Skeletal muscle tissue (tissue), 4 donors: ENCODE data around the gene SYNJ2. TPM values are rescaled to one million over a fixed set of nuclear protein-coding genes. Genes with fewer than 3 reads are reported as not detected.

ENCODE experiments used
- H3K27ac ChIP-seq: one replicate; pipeline ENCODE4 v1.7.0; 2013; ENCODE audit warnings: mild to moderate bottlenecking, low read depth, low read length, inconsistent platforms
- H3K27me3 ChIP-seq, 3 donors: one replicate each; pipeline ENCODE4 v1.7.0; 2013; ENCODE audit warnings: low read length in 3 of 3; ENCODE audit not compliant: control insufficient read depth in 3 of 3, insufficient read depth in 3 of 3
- H3K36me3 ChIP-seq, 3 donors: one replicate each; pipeline ENCODE4 v1.7.0; 2013; ENCODE audit warnings: low read length in 3 of 3; ENCODE audit not compliant: control insufficient read depth in 3 of 3, insufficient read depth in 3 of 3
- H3K4me1 ChIP-seq, 3 donors: one replicate each; pipeline ENCODE4 v1.7.0; 2013; ENCODE audit warnings: low read length in 3 of 3, mild to moderate bottlenecking in 3 of 3; ENCODE audit not compliant: control insufficient read depth in 3 of 3, insufficient read depth in 3 of 3
- H3K4me3 ChIP-seq, 3 donors: one replicate each; pipeline ENCODE4 v1.7.0; 2013; ENCODE audit warnings: low read length in 3 of 3
- H3K9ac ChIP-seq, 3 donors: one replicate each; pipeline ENCODE4 v1.7.0; 2013; ENCODE audit warnings: low read length in 3 of 3, mild to moderate bottlenecking in 3 of 3, moderate library complexity in 2 of 3, low read depth in 1 of 3
- H3K9me3 ChIP-seq, 3 donors: one replicate each; pipeline ENCODE4 v1.7.0; 2013; ENCODE audit warnings: low read length in 3 of 3; ENCODE audit not compliant: control insufficient read depth in 3 of 3
- total RNA-seq: library from RNA; depleted of rRNA; stranded (reverse); fragments of >200 nt; gene quantifications from one replicate; pipeline ENCODE4 v1.2.3, GENCODE V29; 2014
- donor health status: Osteomylitis.

Gene SYNJ2
- total RNA-seq, 1 donor from 2014 or later: 8.4 TPM

DNA sequence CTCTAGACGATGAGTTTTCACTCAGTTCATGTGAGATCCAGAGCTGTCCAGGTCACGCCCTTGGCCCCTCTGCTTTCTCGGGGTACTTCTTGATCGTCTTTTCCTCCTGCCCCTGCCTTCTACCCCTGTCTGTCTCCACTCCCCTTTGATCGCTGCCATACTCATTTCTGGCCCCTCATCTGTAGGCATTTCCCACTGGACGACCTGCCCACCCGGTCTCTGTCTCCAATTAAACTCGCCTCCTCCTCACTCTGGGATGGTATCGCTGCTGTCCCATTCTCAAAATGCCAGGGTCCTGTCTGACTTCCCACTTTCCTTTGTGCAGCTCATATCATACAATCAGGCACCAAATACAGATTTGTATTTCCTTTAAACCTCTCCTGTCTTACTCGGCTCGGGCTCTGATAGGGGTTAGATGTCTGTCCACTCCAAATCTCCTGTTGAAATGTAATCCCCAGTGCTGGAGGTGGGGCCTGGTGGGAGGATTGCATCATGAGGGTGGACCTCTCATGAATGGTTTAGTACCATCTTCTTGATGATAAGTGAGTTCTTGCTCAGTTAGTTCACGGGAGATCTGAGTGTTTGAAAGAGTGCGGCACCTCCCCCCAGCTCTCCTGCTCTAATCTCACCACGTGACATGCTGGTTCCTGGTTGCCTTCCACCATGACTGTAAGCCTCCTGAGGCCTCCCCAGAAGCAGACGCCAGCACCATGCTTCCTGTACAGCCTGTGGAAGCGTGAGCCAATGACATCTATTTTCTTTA lies 3.5 kb upstream of the SYNJ2 start:
- H3K27ac ChIP-seq: no peak overlapping the region
- no peaks in the 10 kb centered on the region for H3K9me3 ChIP-seq
- peaks cover 5 to 15% (median 12%) of the 10 kb centered on the region in 3 donors for H3K4me1 ChIP-seq
- no peak overlapping the region for H3K4me3 ChIP-seq
- no peaks in the 10 kb centered on the region for H3K36me3 ChIP-seq
- no peak overlapping the region for H3K9ac ChIP-seq
- no peaks in the 10 kb centered on the region for H3K27me3 ChIP-seq

DNA sequence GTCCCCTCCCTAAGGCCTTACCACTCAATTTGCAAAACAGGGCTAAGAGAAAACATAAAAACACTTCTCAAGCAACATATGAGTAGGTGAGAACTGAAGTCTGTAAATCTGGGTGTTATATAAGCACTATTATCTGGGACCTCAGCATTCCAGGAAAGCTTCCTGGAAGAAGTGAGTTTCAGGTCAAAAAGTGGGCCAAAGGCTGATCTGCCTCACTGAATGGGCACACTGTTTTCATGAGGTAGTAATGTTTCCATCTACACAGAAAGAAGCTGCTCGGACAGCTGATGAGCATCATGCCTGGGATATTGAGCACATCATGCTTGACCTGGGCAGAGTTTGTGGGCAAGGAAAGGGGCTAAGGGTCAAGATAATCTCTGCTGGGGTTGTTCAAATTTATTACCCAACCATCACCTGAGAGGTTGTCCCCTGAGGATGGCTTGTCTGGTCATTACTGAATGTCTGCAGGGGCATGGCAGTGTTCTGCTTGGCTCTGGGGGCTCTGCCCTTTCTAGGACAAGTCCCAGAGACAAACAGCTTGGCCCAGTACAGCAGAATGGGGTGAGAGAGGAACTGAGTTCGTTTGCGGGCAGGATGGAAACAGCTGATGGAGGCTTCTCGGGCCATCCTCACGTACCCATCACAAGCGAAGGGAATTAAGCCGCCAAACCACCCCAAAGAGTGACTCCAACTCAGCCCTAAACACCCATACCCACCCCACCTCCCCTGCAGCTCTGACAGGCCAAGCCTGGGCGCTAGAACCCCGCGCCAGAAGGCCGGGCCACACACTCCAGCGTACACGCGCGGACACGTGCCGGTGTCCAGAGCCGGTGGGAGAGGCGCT lies 1.2 kb upstream of the SYNJ2 start:
- H3K4me1 ChIP-seq: peaks cover 5 to 15% (median 12%) of the 10 kb centered on the region in 3 donors
- no peaks in the 10 kb centered on the region for H3K36me3 ChIP-seq
- peak overlapping the region; percentile 36 for H3K27ac ChIP-seq
- H3K27me3 ChIP-seq: no peaks in the 10 kb centered on the region
- H3K9ac ChIP-seq: peak overlapping the region in 2 of 3 donors; percentile 82 to 89
- peak overlapping the region; percentile 64 to 78 (median 77) for H3K4me3 ChIP-seq
- no peaks in the 10 kb centered on the region for H3K9me3 ChIP-seq

DNA sequence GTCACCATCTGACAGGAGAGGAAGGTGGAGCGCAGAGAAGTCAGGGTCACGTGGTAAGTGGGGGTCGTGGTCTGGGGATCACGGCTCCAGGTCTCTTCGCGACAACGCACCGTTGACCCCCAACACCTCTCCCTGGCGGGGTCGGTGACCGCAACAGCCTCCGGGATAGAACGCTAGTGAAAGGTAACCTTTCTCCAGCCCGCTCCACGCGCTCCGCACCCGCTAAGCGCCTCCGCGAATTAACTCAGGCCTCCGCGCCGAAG lies 600 bp upstream of the SYNJ2 start:
- H3K27ac ChIP-seq: peak overlapping the region; percentile 36
- no peaks in the 10 kb centered on the region for H3K36me3 ChIP-seq
- H3K9ac ChIP-seq: peak overlapping the region; percentile 82 to 89 (median 82)
- H3K9me3 ChIP-seq: no peaks in the 10 kb centered on the region
- H3K4me1 ChIP-seq: peaks cover 5 to 15% (median 12%) of the 10 kb centered on the region in 3 donors
- no peaks in the 10 kb centered on the region for H3K27me3 ChIP-seq
- H3K4me3 ChIP-seq: peak overlapping the region; percentile 64 to 78 (median 77)

DNA sequence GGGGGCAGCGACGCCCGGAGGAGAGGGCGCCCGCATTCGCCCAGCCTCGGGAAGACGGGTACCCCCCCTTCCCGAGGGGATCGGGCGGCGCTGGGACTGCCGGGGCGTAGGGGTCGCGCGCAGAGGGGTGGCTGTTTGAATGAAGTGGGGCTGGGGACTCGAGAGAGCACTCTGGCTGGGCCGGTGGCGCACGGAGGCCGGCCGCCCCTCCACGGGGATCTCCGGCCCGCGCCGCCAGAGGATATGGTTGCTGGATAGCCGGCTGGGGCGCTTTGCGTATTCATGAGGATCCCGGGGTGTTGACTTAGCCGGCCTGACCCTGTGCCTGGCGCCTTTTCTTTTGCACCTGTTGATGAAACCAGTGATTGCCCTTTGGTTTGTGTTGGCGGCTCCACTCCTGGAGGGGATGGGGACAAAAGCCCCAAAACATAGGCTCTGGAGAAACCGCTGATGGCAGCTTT lies 469 bp downstream of the SYNJ2 start:
- Histone ChIP-seq H3K9ac (peak overlapping the region; percentile 51 to 89 (median 82)), H3K36me3 (no peaks in the 10 kb centered on the region), H3K27me3 (no peaks in the 10 kb centered on the region), H3K27ac (peak overlapping the region; percentile 47), H3K9me3 (no peaks in the 10 kb centered on the region), H3K4me1 (peaks cover 5 to 15% (median 12%) of the 10 kb centered on the region in 3 donors), H3K4me3 (peak overlapping the region; percentile 72 to 78 (median 77))

DNA sequence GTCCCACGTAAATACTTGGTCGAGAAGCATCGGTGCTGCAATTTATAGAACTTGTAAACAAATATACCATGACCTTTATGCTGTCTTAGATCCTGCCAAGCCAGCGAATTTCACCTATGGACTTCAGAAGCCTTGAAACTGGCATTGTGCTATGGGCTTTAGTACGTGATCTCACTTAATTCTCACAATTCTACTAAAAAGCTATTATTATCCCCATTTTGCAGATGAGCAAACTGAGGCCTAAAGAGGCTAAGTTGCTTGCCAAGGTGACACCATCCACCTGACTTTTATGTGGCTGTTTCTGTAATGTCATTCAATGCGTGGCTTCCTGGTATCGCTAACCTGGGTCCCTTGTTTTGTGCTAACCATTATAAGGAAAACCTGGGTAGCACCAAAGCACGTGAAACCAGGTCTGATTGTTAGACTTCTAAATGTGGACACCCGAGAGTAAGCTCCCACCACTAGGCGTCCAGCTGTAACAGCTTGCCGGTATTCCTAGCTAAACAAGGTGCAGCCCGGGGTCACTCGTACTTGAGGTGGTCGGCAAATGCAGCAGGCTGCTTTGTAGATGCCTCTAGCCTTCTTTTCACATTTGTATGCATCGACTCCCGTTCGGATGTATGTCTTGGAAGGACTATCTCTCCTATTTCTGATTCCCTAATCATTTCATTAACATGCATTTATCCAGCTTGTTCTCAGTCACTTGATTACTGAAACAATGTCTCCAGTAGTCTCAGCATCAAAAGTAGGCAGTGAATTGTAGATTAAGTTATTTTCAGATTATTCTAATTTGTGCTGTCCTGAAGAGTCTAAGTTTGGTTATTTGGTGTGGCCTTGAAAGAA lies 1.1 kb downstream of the SYNJ2 start:
- Histone ChIP-seq H3K27ac (peak overlapping the region; percentile 47), H3K36me3 (no peaks in the 10 kb centered on the region), H3K9ac (peak overlapping the region; percentile 51 to 89 (median 82)), H3K27me3 (no peaks in the 10 kb centered on the region), H3K4me3 (peak overlapping the region; percentile 72 to 78 (median 77)), H3K9me3 (no peaks in the 10 kb centered on the region), H3K4me1 (peaks cover 6 to 16% (median 12%) of the 10 kb centered on the region in 3 donors)

DNA sequence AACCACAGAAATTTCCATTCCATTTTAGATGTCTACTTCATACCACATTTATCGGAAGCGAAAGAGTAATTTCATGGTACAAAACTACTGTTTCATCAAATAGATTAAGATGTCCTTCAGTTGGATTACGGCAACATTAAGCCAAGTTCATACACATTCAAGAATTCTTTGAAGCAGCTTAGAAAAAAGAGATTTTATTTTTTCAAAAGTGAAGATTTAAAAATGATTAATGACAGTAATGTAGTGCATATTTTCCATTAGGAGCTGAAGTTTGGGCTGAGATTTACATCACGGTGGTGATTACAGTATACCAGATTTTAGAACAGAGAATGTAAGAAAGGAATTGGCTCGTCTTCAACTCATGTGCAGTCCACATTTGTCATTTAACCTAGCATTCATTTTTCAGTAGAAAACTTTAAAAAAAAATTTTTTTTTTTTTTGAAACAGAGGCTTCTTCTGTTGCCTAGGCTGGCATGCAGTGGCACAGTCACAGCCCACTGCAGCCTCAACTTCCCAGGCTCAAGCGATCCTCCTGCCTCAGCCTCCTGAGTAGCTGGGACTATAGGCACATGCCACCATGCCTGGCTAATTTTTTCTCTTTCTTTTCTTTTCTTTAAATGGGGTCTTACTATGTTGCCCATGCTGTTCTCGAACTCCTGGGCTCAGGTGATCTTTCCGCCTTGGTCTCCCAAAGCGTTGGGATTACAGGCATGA lies 1.9 kb downstream of the SYNJ2 start:
- no peak overlapping the region for H3K9ac ChIP-seq
- H3K36me3 ChIP-seq: no peaks in the 10 kb centered on the region
- H3K9me3 ChIP-seq: no peaks in the 10 kb centered on the region
- no peaks in the 10 kb centered on the region for H3K27me3 ChIP-seq
- no peak overlapping the region for H3K27ac ChIP-seq
- no peak overlapping the region for H3K4me3 ChIP-seq
- peaks cover 14 to 24% (median 17%) of the 10 kb centered on the region in 3 donors for H3K4me1 ChIP-seq

DNA sequence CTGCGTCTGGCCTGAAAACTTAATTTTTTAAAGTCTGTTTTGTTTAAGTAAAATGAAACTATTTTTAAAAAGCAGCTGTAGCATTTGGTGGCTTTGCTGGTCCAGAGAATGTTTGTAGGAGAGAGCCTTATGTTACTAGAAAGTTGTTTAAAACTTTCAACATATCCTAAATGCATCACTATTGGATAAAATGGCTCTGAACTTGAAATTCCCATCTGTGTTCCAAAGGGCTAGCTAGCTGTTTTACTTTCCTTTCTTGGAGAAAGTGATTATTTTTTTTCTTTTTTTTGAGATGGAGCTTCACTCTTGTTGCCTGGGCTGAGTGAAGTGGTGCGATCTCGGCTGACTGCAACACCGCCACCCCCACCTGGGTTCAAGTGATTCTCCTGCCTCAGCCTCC lies 2.5 kb downstream of the SYNJ2 start:
- Histone ChIP-seq H3K4me1 (peaks cover 18 to 26% (median 22%) of the 10 kb centered on the region in 3 donors), H3K36me3 (no peaks in the 10 kb centered on the region), H3K27me3 (no peaks in the 10 kb centered on the region), H3K4me3 (no peak overlapping the region), H3K9ac (no peak overlapping the region), H3K9me3 (no peaks in the 10 kb centered on the region), H3K27ac (no peak overlapping the region)

DNA sequence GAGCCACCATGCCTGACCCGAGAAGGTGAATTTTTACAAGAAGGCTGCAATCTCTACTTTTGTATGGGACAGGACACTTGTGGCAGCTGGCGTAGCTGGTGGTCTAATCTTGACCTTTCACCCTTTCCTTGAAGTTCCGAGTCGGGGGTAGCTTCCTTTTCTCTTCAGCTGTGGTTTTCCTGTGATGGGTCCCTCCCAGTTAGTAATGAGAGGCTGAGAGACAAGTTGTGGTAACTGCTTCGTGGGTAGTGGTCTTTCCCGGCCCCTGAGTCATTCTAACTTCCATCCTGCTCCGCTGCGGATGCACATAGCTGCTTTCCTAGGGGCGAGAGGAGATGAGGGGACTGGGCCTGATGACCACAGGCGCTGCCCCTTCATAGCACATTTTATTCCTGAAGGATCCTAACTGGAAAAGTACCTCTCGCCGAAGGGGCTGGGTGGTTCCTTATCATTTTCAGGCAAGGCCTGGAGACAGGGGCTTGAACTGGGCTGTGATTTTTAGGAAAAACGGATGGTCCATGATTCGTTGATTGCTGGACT lies 3.1 kb downstream of the SYNJ2 start:
- Histone ChIP-seq H3K9me3 (no peaks in the 10 kb centered on the region), H3K27me3 (no peaks in the 10 kb centered on the region), H3K9ac (no peak overlapping the region), H3K36me3 (no peaks in the 10 kb centered on the region), H3K4me1 (peaks cover 22 to 30% (median 26%) of the 10 kb centered on the region in 3 donors), H3K27ac (no peak overlapping the region), H3K4me3 (no peak overlapping the region)
